Measurements from ENCODE around the gene CLEC16A. TPM values are rescaled to one million over a fixed set of nuclear protein-coding genes. Genes with fewer than 3 reads are reported as not detected.

Gene CLEC16A
- total and polyA plus RNA-seq, 2 experiments from 2014 or later, result 9.9 to 24.1 TPM

- no peak for TF ChIP-seq REST (IDR thresholded peaks at IDR 0.05; ENCODE audit: unreplicated experiment)
- TF ChIP-seq NANOG (IDR thresholded peaks at IDR 0.05; ENCODE audit: borderline replicate concordance), result no peak
These were observed 195.1 kb downstream of the CLEC16A start (continued) for GRCh38 chr16:11139326-11140097.

GRCh38 chr16:11140098-11140375, 195.7 kb downstream of the CLEC16A start:
- Histone ChIP-seq H3K9me2 (ENCODE audit: insufficient read depth) (peaks cover 3% of the 10 kb centered on the region; the same call in 1 of the 2 replicates), H3K79me2 (replicated peaks; ENCODE audit: insufficient read depth) (no peaks in the 10 kb centered on the region), H3K27ac (ENCODE audit: low read depth) (no peak overlapping the region), H3K4me1 (ENCODE audit: insufficient read depth) (no peaks in the 10 kb centered on the region; the same call in 1 of the 2 replicates), H3F3A (replicated peaks; ENCODE audit: low read depth) (no peaks in the 10 kb centered on the region), H4K20me1 (replicated peaks; ENCODE audit: insufficient read depth) (no peaks in the 10 kb centered on the region), H3K4me3 (no peak overlapping the region), H3K36me3 (ENCODE audit: insufficient read depth) (no peaks in the 10 kb centered on the region; the same call in 1 of the 2 replicates), H3K4me2 (no peak overlapping the region), H2AFZ (no peak overlapping the region), H3K27me3 (ENCODE audit: insufficient read depth) (no peaks in the 10 kb centered on the region)
- Mint-ChIP-seq H3K4me1 (peaks cover 26% of the 10 kb centered on the region), H3K27me3 (ENCODE audit: insufficient read depth, low read depth, poor library complexity) (no peaks in the 10 kb centered on the region), H3K36me3 (ENCODE audit: low read depth) (no peaks in the 10 kb centered on the region), H3K4me3 (no peak overlapping the region), H3K27ac (peak overlapping the region; percentile 91; the same call in 1 of the 2 replicates), H3K9me3 (no peaks in the 10 kb centered on the region)
- DNase-seq (ENCODE audit: low spot score), result no peak
- no peak for ATAC-seq
- TF ChIP-seq REST (IDR thresholded peaks at IDR 0.05; ENCODE audit: unreplicated experiment) (no peak), ZNF114 (CRISPR knock-in tag; IDR thresholded peaks at IDR 0.05) (no peak), ZNF331 (CRISPR knock-in tag; IDR thresholded peaks at IDR 0.05; ENCODE audit: low read depth) (no peak), POLR2AphosphoS5 (IDR thresholded peaks at IDR 0.05; ENCODE audit: low read depth) (no peak), ZNF462 (CRISPR knock-in tag; IDR thresholded peaks at IDR 0.05) (no peak), NANOG (IDR thresholded peaks at IDR 0.05; ENCODE audit: borderline replicate concordance) (no peak), EZH2 (IDR thresholded peaks at IDR 0.05; ENCODE audit: low read depth, unreplicated experiment) (no peak), STAT1 (IDR thresholded peaks at IDR 0.05; ENCODE audit: unreplicated experiment) (no peak)

Data from GM23338 (cell line).